Measurements from ENCODE around the gene SNCAIP. TPM values are rescaled to one million over a fixed set of nuclear protein-coding genes. Genes with fewer than 3 reads are reported as not detected.

The SNCAIP gene
- total RNA-seq, 1 experiment from 2014 or later: 1.2 TPM

- Histone ChIP-seq H3K4me3 (ENCODE audit: low read depth, low read length) (no peak overlapping the region), H3K4me1 (no peaks in the 10 kb centered on the region), H3K27me3 (replicated peaks; ENCODE audit: control insufficient read depth, insufficient read depth, low read length) (no peaks in the 10 kb centered on the region), H3K36me3 (ENCODE audit: control insufficient read depth, insufficient read depth, low read length) (no peaks in the 10 kb centered on the region), H3K9me3 (no peaks in the 10 kb centered on the region)
- no TSS peak for BruUV-seq (replicated peaks)
- ChIA-PET POLR2A (no interaction called here), CTCF (no interaction called here)
- TF ChIP-seq CTCF (IDR thresholded peaks at IDR 0.05; ENCODE audit: insufficient read depth in 1 of 2, low read depth in 1 of 2, low read length in 1 of 2, severe bottlenecking in 1 of 2, unreplicated experiment in 1 of 2): no peak
- H3K27me3 Mint-ChIP-seq (ENCODE audit: insufficient read depth, unreplicated experiment): no peaks in the 10 kb centered on the region
- H3K36me3 Mint-ChIP-seq (ENCODE audit: insufficient read depth, unreplicated experiment): no peaks in the 10 kb centered on the region
- no peaks in the 10 kb centered on the region for H3K4me1 Mint-ChIP-seq (ENCODE audit: low read depth, unreplicated experiment)
- no peak overlapping the region for H3K4me3 Mint-ChIP-seq (ENCODE audit: unreplicated experiment)
- peaks cover 9% of the 10 kb centered on the region for H3K9me3 Mint-ChIP-seq (ENCODE audit: unreplicated experiment)
- intact Hi-C loops (cut with micrococcal nuclease; ENCODE audit: unreplicated experiment): no loop called here
- no peak for DNase-seq
- no peak overlapping the region for H3K27ac Mint-ChIP-seq (ENCODE audit: unreplicated experiment)
These were observed 115.6 kb downstream of the SNCAIP start for GRCh38 chr5:122427621-122428020.

GRCh38 chr5:122429545-122430318 is 117.7 kb downstream of the SNCAIP start:
- Histone ChIP-seq H3K27me3 (replicated peaks; ENCODE audit: control insufficient read depth, insufficient read depth, low read length) (no peaks in the 10 kb centered on the region), H3K9me3 (no peaks in the 10 kb centered on the region), H3K4me3 (ENCODE audit: low read depth, low read length) (no peak overlapping the region), H3K4me1 (no peaks in the 10 kb centered on the region), H3K36me3 (ENCODE audit: control insufficient read depth, insufficient read depth, low read length) (no peaks in the 10 kb centered on the region)
- Mint-ChIP-seq H3K36me3 (ENCODE audit: insufficient read depth, unreplicated experiment) (no peaks in the 10 kb centered on the region), H3K9me3 (ENCODE audit: unreplicated experiment) (peaks cover 9% of the 10 kb centered on the region), H3K4me1 (ENCODE audit: low read depth, unreplicated experiment) (no peaks in the 10 kb centered on the region), H3K27me3 (ENCODE audit: insufficient read depth, unreplicated experiment) (no peaks in the 10 kb centered on the region), H3K27ac (ENCODE audit: unreplicated experiment) (no peak overlapping the region), H3K4me3 (ENCODE audit: unreplicated experiment) (no peak overlapping the region)
- CTCF ChIA-PET: no interaction called here
- DNase-seq: no peak
- POLR2A ChIA-PET: no interaction called here
- BruUV-seq (replicated peaks): no TSS peak
- intact Hi-C loops (cut with micrococcal nuclease; ENCODE audit: unreplicated experiment): no loop called here
- no peak for TF ChIP-seq CTCF (IDR thresholded peaks at IDR 0.05; ENCODE audit: insufficient read depth in 1 of 2, low read depth in 1 of 2, low read length in 1 of 2, severe bottlenecking in 1 of 2, unreplicated experiment in 1 of 2)

- Mint-ChIP-seq H3K4me1 (ENCODE audit: low read depth, unreplicated experiment) (no peaks in the 10 kb centered on the region), H3K36me3 (ENCODE audit: insufficient read depth, unreplicated experiment) (no peaks in the 10 kb centered on the region), H3K9me3 (ENCODE audit: unreplicated experiment) (peaks cover 9% of the 10 kb centered on the region), H3K27ac (ENCODE audit: unreplicated experiment) (no peak overlapping the region), H3K27me3 (ENCODE audit: insufficient read depth, unreplicated experiment) (no peaks in the 10 kb centered on the region), H3K4me3 (ENCODE audit: unreplicated experiment) (no peak overlapping the region)
- BruUV-seq (replicated peaks): no TSS peak
- Histone ChIP-seq H3K36me3 (ENCODE audit: control insufficient read depth, insufficient read depth, low read length) (no peaks in the 10 kb centered on the region), H3K27me3 (replicated peaks; ENCODE audit: control insufficient read depth, insufficient read depth, low read length) (no peaks in the 10 kb centered on the region), H3K4me1 (no peaks in the 10 kb centered on the region), H3K4me3 (ENCODE audit: low read depth, low read length) (no peak overlapping the region), H3K9me3 (no peaks in the 10 kb centered on the region)
- TF ChIP-seq CTCF (IDR thresholded peaks at IDR 0.05; ENCODE audit: insufficient read depth in 1 of 2, low read depth in 1 of 2, low read length in 1 of 2, severe bottlenecking in 1 of 2, unreplicated experiment in 1 of 2): no peak
- ChIA-PET CTCF (no interaction called here), POLR2A (no interaction called here)
- intact Hi-C loops (cut with micrococcal nuclease; ENCODE audit: unreplicated experiment): no loop called here
- no peak for DNase-seq
These were observed 118.2 kb downstream of the SNCAIP start for GRCh38 chr5:122430319-122430586.

Data from Caco-2 (cell line).